BLaER1 treated with 17β-estradiol and CSF1 and Interleukin-3, amounts not matched to agents 10 nM and 100 nM (cell line): ENCODE measurements around the gene NT5C2.

ENCODE experiments used
- H3K27ac ChIP-seq, 11 experiments: shearing (Covaris generic); formaldehyde crosslinking; 2 replicates each; pipeline ENCODE4 v1.8.1; 2022
- H3K27me3 ChIP-seq, 11 experiments: shearing (Covaris generic); formaldehyde crosslinking; 2 replicates each; pipeline ENCODE4 v1.8.1; 2022
- H3K36me3 ChIP-seq, 11 experiments: shearing (Covaris generic); formaldehyde crosslinking; 2 replicates each; pipeline ENCODE4 v1.8.1; 2022
- H3K4me1 ChIP-seq, 10 experiments: shearing (Covaris generic); formaldehyde crosslinking; 2 replicates each; pipeline ENCODE4 v1.8.1; 2022
- H3K4me2 ChIP-seq, 11 experiments: shearing (Covaris generic); formaldehyde crosslinking; 2 replicates each; pipeline ENCODE4 v1.8.1; 2022
- H3K4me3 ChIP-seq, 10 experiments: shearing (Covaris generic); formaldehyde crosslinking; 2 replicates each; pipeline ENCODE4 v1.8.1; 2022
- H3K9ac ChIP-seq, 11 experiments: shearing (Covaris generic); formaldehyde crosslinking; 2 replicates each; pipeline ENCODE4 v1.8.1; 2022
- H3K9me3 ChIP-seq, 11 experiments: shearing (Covaris generic); formaldehyde crosslinking; replicated peaks in 1 of 11; 2 replicates each; pipeline ENCODE4 v1.8.1; 2022
- H4K20me1 ChIP-seq, 11 experiments: shearing (Covaris generic); formaldehyde crosslinking; 2 replicates each; pipeline ENCODE4 v1.8.1; 2022
- Cebpa-rat ChIP-seq, 11 experiments: shearing (Covaris generic); IDR thresholded peaks; 2 replicates each; pipeline ENCODE4 v1.8.1; 2022

NT5C2 gene

GRCh38 chr10:103120546-103120945 is 72.5 kb downstream of the NT5C2 start:
- peaks cover 0 to 4% (median 0%) of the 10 kb centered on the region in 10 experiments; a peak in 2 of 20 replicates for H3K4me1 ChIP-seq
- no peak overlapping the region for H3K4me2 ChIP-seq

DNA sequence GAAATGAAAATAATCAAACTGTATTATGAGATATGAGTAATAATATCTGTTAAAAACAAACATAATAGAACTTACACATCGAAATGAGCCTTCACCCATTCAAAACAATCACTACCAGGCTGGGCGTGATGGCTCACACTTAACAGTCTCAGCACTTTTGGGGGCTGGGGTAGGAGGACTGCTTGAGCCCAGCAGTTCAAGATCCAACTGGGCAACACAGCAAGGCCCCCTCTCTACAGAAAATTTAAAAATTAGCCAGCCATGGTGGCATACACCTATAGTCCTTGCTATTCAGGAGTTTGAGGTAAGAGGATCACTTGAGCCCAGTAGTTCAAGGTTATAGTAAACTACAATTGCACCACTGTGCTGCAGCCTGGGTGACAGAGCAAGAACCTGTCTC is 75.8 kb downstream of the NT5C2 start:
- H3K9me3 ChIP-seq: no peaks in the 10 kb centered on the region
- H3K27ac ChIP-seq: no peak overlapping the region
- no peaks in the 10 kb centered on the region for H3K27me3 ChIP-seq
- H3K4me1 ChIP-seq: peaks cover 0 to 11% (median 4%) of the 10 kb centered on the region in 10 experiments; a peak in 9 of 20 replicates
- no peak overlapping the region for H3K9ac ChIP-seq
- peaks cover 40 to 85% (median 56%) of the 10 kb centered on the region in 11 experiments for H3K36me3 ChIP-seq
- H3K4me3 ChIP-seq: no peak overlapping the region
- no peak for TF ChIP-seq Cebpa-rat (IDR thresholded peaks at IDR 0.05)
- H3K4me2 ChIP-seq: no peak overlapping the region
- H4K20me1 ChIP-seq: peaks cover 16 to 100% (median 59%) of the 10 kb centered on the region in 11 experiments; a peak in 19 of 22 replicates

More at GRCh38 chr10:103120546-103120945, 72.5 kb downstream of the NT5C2 start:
- Histone ChIP-seq H4K20me1 (peaks cover 14 to 100% (median 58%) of the 10 kb centered on the region in 11 experiments; a peak in 18 of 22 replicates), H3K27me3 (no peaks in the 10 kb centered on the region), H3K4me3 (no peak overlapping the region), H3K36me3 (peaks cover 41 to 90% (median 59%) of the 10 kb centered on the region in 11 experiments; a peak in 21 of 22 replicates), H3K9me3 (no peaks in the 10 kb centered on the region), H3K27ac (no peak overlapping the region), H3K9ac (no peak overlapping the region)
- no peak for TF ChIP-seq Cebpa-rat (IDR thresholded peaks at IDR 0.05)

DNA sequence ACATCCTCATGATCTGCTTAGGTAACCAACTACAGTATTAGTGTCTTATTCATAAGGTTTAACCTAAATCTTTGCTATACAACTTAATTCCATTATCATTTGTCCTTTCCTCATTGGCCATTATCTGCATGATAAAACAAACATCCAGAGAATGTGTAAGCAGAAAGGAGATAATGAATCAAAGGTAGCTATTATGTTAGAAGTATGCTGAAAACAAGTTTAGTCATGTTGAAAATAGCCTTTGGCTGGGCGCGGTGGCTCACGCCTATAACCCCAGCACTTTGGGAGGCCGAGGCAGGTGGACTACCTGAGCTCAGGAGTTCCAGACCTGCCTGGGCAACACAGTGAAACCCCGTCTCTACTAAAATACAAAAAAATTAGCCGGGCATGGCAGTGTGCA is 78.2 kb downstream of the NT5C2 start:
- Histone ChIP-seq H3K9me3 (no peaks in the 10 kb centered on the region), H3K4me2 (no peak overlapping the region), H4K20me1 (peaks cover 24 to 100% (median 60%) of the 10 kb centered on the region in 11 experiments; a peak in 20 of 22 replicates), H3K9ac (no peak overlapping the region), H3K27me3 (no peaks in the 10 kb centered on the region), H3K27ac (no peak overlapping the region), H3K36me3 (peaks cover 52 to 88% (median 60%) of the 10 kb centered on the region in 11 experiments), H3K4me3 (no peak overlapping the region), H3K4me1 (peaks cover 9 to 30% (median 21%) of the 10 kb centered on the region in 10 experiments; a peak in 18 of 20 replicates)
- no peak for TF ChIP-seq Cebpa-rat (IDR thresholded peaks at IDR 0.05)

DNA sequence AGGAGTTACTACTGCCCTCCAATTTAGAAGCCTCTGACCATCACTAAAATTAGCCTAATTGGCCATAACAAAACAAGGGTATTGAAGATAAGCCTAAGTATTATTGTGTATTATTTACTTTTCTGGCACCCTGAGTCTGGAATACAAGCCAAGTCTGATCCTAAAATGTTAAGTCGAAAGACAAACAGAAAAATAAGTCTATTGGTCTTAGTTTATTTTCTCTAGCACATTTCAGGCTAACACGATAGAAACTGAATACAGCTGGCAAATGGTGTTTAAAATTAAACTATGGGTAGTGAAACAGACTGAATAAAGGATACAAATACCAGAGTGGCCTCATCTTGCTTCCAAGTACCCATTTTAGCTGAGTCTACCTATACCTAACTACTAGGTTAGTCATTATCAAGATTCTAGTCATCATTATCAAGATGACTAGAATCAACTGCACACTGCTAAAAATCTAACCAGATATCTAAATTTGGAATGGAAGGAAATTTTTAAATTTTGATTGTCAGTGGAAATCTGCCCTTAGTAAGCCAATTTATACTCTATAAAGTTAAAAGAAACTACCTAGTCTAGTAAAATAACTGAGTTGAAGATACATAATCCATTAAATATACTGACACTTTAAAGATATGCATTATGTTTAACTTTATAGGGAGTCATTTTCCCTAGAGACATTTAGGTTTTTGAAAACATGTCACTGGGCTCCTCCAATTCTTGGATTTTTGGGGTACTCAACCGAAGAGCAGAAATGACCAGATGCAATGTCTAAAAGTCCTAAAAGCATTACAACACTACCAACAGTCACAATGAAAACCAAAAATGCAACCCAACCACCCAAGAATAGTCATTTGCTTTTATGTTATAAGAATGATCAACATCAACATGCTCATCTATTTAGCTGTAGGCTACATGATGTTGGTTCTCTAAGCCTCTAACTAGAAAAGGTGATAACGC is 80.9 kb downstream of the NT5C2 start:
- Histone ChIP-seq H3K4me2 (peak overlapping the region in 8 of 11 experiments; percentile 7 to 44 (median 32); a peak in 8 of 22 replicates), H4K20me1 (peaks cover 11 to 100% (median 54%) of the 10 kb centered on the region in 11 experiments; a peak in 20 of 22 replicates), H3K9ac (no peak overlapping the region), H3K4me1 (peaks cover 14 to 34% (median 21%) of the 10 kb centered on the region in 10 experiments; a peak in 18 of 20 replicates), H3K27ac (peak overlapping the region in 2 of 11 experiments; percentile 15 to 16; a peak in 2 of 22 replicates), H3K9me3 (no peaks in the 10 kb centered on the region), H3K36me3 (peaks cover 50 to 89% (median 63%) of the 10 kb centered on the region in 11 experiments), H3K27me3 (no peaks in the 10 kb centered on the region), H3K4me3 (no peak overlapping the region)
- no peak for TF ChIP-seq Cebpa-rat (IDR thresholded peaks at IDR 0.05)

GRCh38 chr10:103111031-103111917 is 81.8 kb downstream of the NT5C2 start:
- Histone ChIP-seq H3K4me1 (peaks cover 14 to 34% (median 21%) of the 10 kb centered on the region in 10 experiments; a peak in 18 of 20 replicates), H4K20me1 (peaks cover 11 to 100% (median 57%) of the 10 kb centered on the region in 11 experiments; a peak in 20 of 22 replicates), H3K36me3 (peaks cover 51 to 89% (median 72%) of the 10 kb centered on the region in 11 experiments), H3K4me2 (peak overlapping the region in 8 of 11 experiments; percentile 7 to 44 (median 32); a peak in 14 of 22 replicates), H3K4me3 (no peak overlapping the region), H3K27me3 (no peaks in the 10 kb centered on the region), H3K9me3 (no peaks in the 10 kb centered on the region), H3K9ac (peak overlapping the region in 3 of 11 experiments; percentile 0 to 19 (median 10); a peak in 3 of 22 replicates), H3K27ac (peak overlapping the region in 3 of 11 experiments; percentile 0 to 16 (median 15); a peak in 4 of 22 replicates)
- TF ChIP-seq Cebpa-rat (IDR thresholded peaks at IDR 0.05): no peak

GRCh38 chr10:103110407-103110806 is 82.7 kb downstream of the NT5C2 start:
- TF ChIP-seq Cebpa-rat (IDR thresholded peaks at IDR 0.05): no peak
- no peak overlapping the region for H3K9ac ChIP-seq
- H4K20me1 ChIP-seq: peaks cover 11 to 100% (median 61%) of the 10 kb centered on the region in 11 experiments; a peak in 20 of 22 replicates
- no peaks in the 10 kb centered on the region for H3K9me3 ChIP-seq
- H3K36me3 ChIP-seq: peaks cover 59 to 95% (median 80%) of the 10 kb centered on the region in 11 experiments
- peak overlapping the region in 1 of 11 experiments; percentile 7; a peak in 3 of 22 replicates for H3K27ac ChIP-seq
- peak overlapping the region in 6 of 11 experiments; percentile 11 to 55 (median 38); a peak in 10 of 22 replicates for H3K4me2 ChIP-seq
- H3K27me3 ChIP-seq: no peaks in the 10 kb centered on the region
- peaks cover 14 to 34% (median 21%) of the 10 kb centered on the region in 10 experiments; a peak in 18 of 20 replicates for H3K4me1 ChIP-seq
- H3K4me3 ChIP-seq: no peak overlapping the region

DNA sequence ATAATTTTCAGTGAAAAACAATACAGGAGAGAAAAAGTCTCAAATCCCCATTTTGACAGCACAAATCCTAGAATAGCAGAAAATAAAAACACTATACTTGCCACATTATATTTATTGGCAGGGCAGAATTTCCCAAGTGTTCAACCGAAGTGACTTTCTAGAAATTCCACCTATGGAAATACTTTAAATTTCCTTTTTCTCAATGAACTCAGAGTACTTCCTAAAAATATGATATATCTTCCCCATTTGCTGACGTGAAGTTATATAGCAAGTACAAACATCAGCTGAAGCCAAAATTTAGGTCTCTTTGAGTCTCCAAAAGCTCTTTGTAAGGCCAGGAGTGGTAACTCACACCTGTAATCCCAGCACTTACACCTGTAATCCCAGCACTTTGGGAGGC is 83.3 kb downstream of the NT5C2 start:
- peaks cover 57 to 95% (median 79%) of the 10 kb centered on the region in 11 experiments for H3K36me3 ChIP-seq
- no peak overlapping the region for H3K9ac ChIP-seq
- H3K27ac ChIP-seq: no peak overlapping the region
- H3K9me3 ChIP-seq: no peaks in the 10 kb centered on the region
- peak overlapping the region in 3 of 11 experiments; percentile 39 to 55 (median 45); a peak in 5 of 22 replicates for H3K4me2 ChIP-seq
- no peaks in the 10 kb centered on the region for H3K27me3 ChIP-seq
- no peak for TF ChIP-seq Cebpa-rat (IDR thresholded peaks at IDR 0.05)
- H4K20me1 ChIP-seq: peaks cover 11 to 100% (median 57%) of the 10 kb centered on the region in 11 experiments; a peak in 18 of 22 replicates
- H3K4me3 ChIP-seq: no peak overlapping the region
- H3K4me1 ChIP-seq: peaks cover 14 to 34% (median 21%) of the 10 kb centered on the region in 10 experiments; a peak in 18 of 20 replicates

GRCh38 chr10:103106539-103106938 is 86.5 kb downstream of the NT5C2 start:
- Histone ChIP-seq H3K27me3 (no peaks in the 10 kb centered on the region), H3K36me3 (peaks cover 73 to 99% (median 88%) of the 10 kb centered on the region in 11 experiments), H3K4me3 (no peak overlapping the region), H3K9me3 (no peaks in the 10 kb centered on the region), H3K4me2 (no peak overlapping the region), H3K4me1 (peaks cover 7 to 20% (median 15%) of the 10 kb centered on the region in 10 experiments; a peak in 18 of 20 replicates), H3K27ac (no peak overlapping the region), H4K20me1 (peaks cover 14 to 100% (median 54%) of the 10 kb centered on the region in 11 experiments; a peak in 19 of 22 replicates), H3K9ac (no peak overlapping the region)
- TF ChIP-seq Cebpa-rat (IDR thresholded peaks at IDR 0.05): no peak
